Fibroblast of pulmonary artery (primary cell): ENCODE measurements around the gene CDK5R1.

Experiments used
- DNase-seq: peaks from one replicate; pipeline ENCODE4 v3.0.0-alpha.2; 2010; ENCODE audit warnings: low read depth
- H3K4me3 ChIP-seq: replicated peaks from 2 replicates; pipeline ENCODE4 v1.5.1; 2011; ENCODE audit warnings: low read depth, mild to moderate bottlenecking, control low read depth, low read length, moderate library complexity
- TF ChIP-seq, protein P1 (sequence below): IDR thresholded peaks from 2 replicates; pipeline ENCODE4 v1.5.1; 2011; ENCODE audit warnings: mild to moderate bottlenecking, control low read depth, low read length, inconsistent platforms; ENCODE audit errors: missing control alignments

The CDK5R1 gene

DNA sequence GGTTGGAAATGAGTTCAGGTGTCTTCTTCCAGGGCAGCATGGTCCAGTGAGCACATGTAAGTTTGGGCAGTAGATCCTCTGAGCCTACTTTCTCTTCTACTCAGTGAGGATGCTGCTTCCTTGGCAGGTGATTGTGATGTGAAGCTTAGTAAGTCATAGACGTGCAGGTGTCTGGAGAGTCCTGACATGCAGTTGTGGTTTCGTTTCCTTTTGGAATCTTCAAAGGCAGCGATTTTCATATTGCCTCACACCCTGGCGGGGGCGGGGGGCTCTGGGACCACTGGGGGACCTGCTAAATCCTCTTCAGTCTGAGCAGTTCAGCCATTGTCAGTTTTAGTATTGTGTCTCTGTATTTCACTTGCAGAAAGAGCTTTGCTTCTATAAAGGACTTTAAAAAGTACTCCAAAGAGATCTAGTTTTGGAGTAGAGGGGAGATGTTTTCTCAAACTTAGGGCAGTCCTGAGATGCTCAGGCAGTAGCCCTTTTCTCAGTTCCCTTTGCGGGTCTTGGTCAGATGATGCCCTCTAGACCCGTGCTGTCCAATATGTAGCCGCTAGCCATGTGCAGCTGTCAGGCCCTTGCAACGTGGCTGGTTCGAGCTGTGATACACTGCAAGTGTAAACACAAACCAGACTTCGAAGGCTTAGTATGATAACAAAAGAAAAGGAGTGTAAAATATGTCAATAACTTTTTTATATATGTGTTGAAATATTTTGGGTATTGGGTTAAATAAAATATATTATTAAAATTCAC lies 4.0 kb upstream of the CDK5R1 start:
- H3K4me3 ChIP-seq = no peak overlapping the region
- TF ChIP-seq, protein P1, sequence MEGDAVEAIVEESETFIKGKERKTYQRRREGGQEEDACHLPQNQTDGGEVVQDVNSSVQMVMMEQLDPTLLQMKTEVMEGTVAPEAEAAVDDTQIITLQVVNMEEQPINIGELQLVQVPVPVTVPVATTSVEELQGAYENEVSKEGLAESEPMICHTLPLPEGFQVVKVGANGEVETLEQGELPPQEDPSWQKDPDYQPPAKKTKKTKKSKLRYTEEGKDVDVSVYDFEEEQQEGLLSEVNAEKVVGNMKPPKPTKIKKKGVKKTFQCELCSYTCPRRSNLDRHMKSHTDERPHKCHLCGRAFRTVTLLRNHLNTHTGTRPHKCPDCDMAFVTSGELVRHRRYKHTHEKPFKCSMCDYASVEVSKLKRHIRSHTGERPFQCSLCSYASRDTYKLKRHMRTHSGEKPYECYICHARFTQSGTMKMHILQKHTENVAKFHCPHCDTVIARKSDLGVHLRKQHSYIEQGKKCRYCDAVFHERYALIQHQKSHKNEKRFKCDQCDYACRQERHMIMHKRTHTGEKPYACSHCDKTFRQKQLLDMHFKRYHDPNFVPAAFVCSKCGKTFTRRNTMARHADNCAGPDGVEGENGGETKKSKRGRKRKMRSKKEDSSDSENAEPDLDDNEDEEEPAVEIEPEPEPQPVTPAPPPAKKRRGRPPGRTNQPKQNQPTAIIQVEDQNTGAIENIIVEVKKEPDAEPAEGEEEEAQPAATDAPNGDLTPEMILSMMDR = no peak
- no peak for DNase-seq

DNA sequence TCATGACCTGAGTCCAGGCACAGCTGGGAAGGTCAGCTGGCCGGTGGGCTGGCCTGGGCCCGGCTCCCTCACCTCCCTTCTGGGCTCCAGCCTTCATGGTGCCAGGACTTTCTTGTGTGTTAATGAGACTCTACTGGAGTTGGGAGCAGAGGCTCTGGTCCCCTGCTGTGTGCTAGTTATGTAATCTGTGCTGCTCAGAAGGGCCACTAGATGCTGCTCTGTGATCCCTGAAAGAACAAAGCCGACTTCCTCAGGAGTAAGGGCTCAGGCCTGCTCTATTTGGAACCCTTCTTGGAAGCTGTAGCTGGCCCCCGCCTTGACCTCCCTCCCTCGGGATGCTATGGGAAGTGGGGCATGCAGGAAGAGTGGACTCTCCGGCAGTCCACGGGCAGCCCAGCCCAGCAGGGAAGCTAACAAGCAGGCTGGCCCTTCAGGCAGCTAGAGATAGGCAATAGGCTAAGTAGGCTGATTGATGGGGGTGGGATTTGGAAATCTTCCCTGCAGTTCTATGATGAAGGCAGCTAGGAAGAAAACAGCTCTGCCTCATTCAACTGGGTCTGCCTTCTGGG lies 3.3 kb upstream of the CDK5R1 start:
- peak; percentile 74 for DNase-seq
- H3K4me3 ChIP-seq = no peak overlapping the region
- TF ChIP-seq, protein P1 = peak; percentile 66

DNA sequence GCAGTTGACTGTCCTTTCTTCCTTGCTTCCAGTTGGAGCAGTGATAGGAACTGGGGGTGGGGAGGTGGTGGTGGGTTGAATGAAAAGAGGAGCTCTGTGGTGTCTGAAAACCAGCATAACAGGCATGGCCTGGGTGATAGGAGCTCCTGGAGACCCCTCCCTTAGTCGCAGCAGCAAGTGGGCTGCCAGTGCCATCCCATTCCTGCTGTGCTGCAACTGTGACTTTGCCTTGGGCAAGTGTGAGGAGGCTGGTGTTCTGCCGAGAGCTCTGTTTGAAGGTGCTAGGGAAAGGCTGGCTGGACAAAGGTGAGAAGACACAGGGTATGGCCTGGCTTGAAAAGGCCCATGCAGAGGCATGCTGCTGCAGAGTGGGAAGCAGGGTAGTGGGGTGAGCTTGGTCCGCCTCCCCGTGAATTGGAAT lies 2.7 kb upstream of the CDK5R1 start:
- H3K4me3 ChIP-seq = no peak overlapping the region
- TF ChIP-seq, protein P1 = no peak
- no peak for DNase-seq

- TF ChIP-seq, protein P1 = no peak
- DNase-seq = no peak
- H3K4me3 ChIP-seq = no peak overlapping the region
Observed at GRCh38 chr17:32484628-32485027, 2.2 kb upstream of the CDK5R1 start.

DNA sequence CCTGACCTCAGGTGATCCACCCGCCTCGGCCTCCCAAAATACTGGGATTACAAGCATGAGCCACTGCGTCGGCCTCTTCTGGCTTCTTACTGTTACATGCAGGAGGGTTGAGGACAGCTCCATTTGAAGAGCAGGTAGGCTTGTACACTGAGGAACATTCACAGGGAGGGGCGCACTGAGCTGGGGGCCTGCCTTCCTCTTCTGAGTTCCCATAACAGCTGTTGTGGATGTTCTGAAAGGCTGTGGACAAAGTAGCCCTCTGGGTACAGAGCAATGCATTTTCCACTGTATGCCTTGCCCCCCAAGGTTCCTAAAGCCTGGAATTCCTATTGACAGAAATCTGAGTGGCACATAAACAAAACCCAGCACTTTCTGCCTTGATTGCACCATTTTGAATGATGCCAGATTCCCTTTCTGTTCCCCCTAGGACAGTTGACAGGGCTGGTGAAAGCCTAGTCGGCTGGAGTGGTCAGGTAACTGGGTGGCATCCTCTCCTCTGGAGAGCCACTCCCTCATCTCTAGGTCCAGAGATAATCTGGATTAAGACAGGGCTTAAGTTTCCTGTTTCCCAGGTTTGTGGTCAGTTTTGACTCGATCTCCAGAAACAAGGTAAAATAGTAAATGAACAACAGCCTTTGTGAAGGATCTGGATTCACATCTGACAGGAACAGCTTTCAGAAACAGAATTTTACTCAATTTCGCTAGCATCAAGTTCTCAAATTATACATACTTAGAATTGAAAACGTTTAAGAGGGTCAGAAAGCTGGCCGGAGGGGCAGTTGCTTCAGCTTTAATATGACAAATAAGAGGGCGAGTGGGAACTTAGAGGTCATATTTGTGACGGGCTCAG lies 1.3 kb upstream of the CDK5R1 start:
- H3K4me3 ChIP-seq = peak overlapping the region; percentile 40
- DNase-seq = no peak
- TF ChIP-seq, protein P1 = no peak

GRCh38 chr17:32486111-32486700 lies 587 bp upstream of the CDK5R1 start:
- peak overlapping the region; percentile 45 for H3K4me3 ChIP-seq
- TF ChIP-seq, protein P1 = no peak
- DNase-seq = peak; percentile 64
